Measurements from ENCODE around the gene ALDOA. TPM values are rescaled to one million over a fixed set of nuclear protein-coding genes. Genes with fewer than 3 reads are reported as not detected.

ALDOA gene
- total and polyA plus RNA-seq, 9 of the 15 experiments (the other 6 are each of a cell fraction or from before 2014, with no cell fraction given): 311 to 2,224 (median 1,293) TPM

GRCh38 chr16:30092373-30093010 is 26.9 kb downstream of the ALDOA start (continued):
- TF ChIP-seq RERE (CRISPR knock-in tag; IDR thresholded peaks at IDR 0.05; ENCODE audit: borderline replicate concordance): no peak
- TF ChIP-seq MTA1 (IDR thresholded peaks at IDR 0.05; ENCODE audit: borderline replicate concordance): peak; percentile 59
- TF ChIP-seq ATF4 (CRISPR knock-in tag; IDR thresholded peaks at IDR 0.05): peak; percentile 83
- peak; percentile 89 for TF ChIP-seq ZNF586 (CRISPR knock-in tag; conservative IDR thresholded peaks at IDR 0.05)
- TF ChIP-seq ARHGAP35 (IDR thresholded peaks at IDR 0.05; ENCODE audit: partially characterized antibody): no peak
- TF ChIP-seq ZNF511 (CRISPR knock-in tag; IDR thresholded peaks at IDR 0.05): peak; percentile 1; the same call in 1 of the 2 replicates
- no peak for TF ChIP-seq ZNF253 (CRISPR knock-in tag; conservative IDR thresholded peaks at IDR 0.05)
- peak; percentile 58 for TF ChIP-seq POLR2A (conservative IDR thresholded peaks at IDR 0.05)
- TF ChIP-seq CEBPB (tag; IDR thresholded peaks at IDR 0.05): no peak
- peak; percentile 66 for TF ChIP-seq ETS2 (tag; IDR thresholded peaks at IDR 0.05; ENCODE audit: borderline replicate concordance, poor library complexity, severe bottlenecking)
- TF ChIP-seq FOXM1 (IDR thresholded peaks at IDR 0.05; ENCODE audit: low read depth): peak; percentile 50; the same call in 1 of the 2 replicates
- TF ChIP-seq FOXM1 (CRISPR knock-in tag; IDR thresholded peaks at IDR 0.05; ENCODE audit: low read depth): no peak
- TF ChIP-seq HOXB6 (CRISPR knock-in tag; IDR thresholded peaks at IDR 0.05; ENCODE audit: borderline replicate concordance): peak; percentile 80; the same call in 1 of the 2 replicates
- peak; percentile 99 for TF ChIP-seq SMARCA5 (IDR thresholded peaks at IDR 0.05)
- peak; percentile 51; the same call in 1 of the 2 replicates for TF ChIP-seq POLR2AphosphoS5 (IDR thresholded peaks at IDR 0.05; ENCODE audit: control insufficient read depth, insufficient read depth, low read depth, low read length)
- TF ChIP-seq SNIP1 (IDR thresholded peaks at IDR 0.05; ENCODE audit: low read depth): no peak
- TF ChIP-seq NR2F6 (CRISPR knock-in tag; IDR thresholded peaks at IDR 0.05): no peak
- peak; percentile 84 to 94 for TF ChIP-seq KDM1A (IDR thresholded peaks at IDR 0.05)

Data from K562 (cell line).